ENCODE results near the gene WDR87. TPM values are rescaled to one million over a fixed set of nuclear protein-coding genes. Genes with fewer than 3 reads are reported as not detected.

WDR87 gene
- total RNA-seq, 1 experiment from 2014 or later = not detected

DNA sequence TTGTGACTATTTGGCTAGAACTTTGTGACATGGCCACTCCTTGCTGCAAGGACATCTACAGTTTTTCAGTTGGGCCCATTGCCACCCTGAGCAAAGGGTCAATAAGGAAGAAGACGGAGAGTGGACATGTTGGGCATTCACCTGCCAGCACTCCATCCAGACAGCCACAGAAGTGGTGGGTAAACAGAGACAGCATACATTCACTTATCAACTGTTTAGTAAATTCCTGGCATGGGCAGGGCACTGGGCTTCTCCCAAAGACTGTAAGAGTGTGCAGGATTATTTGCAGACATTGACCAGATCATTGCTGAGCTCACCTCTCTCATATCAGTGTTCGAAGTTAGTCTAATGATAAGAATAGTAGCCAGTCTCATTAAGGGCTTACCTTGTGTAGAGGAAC is 29.8 kb upstream of the WDR87 start:
- intact Hi-C loops (cut with micrococcal nuclease) = loop anchor here (10.0 kb wide), 1 partner anchor 49 kb away; no protein-coding TSS in a partner anchor
- ChIA-PET POLR2A (no interaction called here), RAD21 (ENCODE audit: low non-redundant PET in 1 of 2, low total read pairs in 2 of 2, uncharacterized antibody in 2 of 2, unreplicated experiment in 2 of 2) (no interaction called here), CTCF (no interaction called here)
- H3K27ac ChIP-seq (ENCODE audit: low read depth, low read length) = no peak overlapping the region
- H3K4me1 ChIP-seq (ENCODE audit: control insufficient read depth in 1 of 2, insufficient read depth in 2 of 2, low read length in 2 of 2) = peaks cover 31 to 54% of the 10 kb centered on the region in 2 experiments
- no peaks in the 10 kb centered on the region for H3K9me3 ChIP-seq (ENCODE audit: control insufficient read depth in 1 of 2, insufficient read depth in 1 of 2, low read depth in 1 of 2, low read length in 2 of 2)
- H3K27me3 ChIP-seq (ENCODE audit: insufficient read depth, low read length) = no peaks in the 10 kb centered on the region
- no peak overlapping the region for H3K4me3 ChIP-seq (replicated peaks in 1 of 2; ENCODE audit: low read depth in 1 of 2, low read length in 2 of 2)
- no peaks in the 10 kb centered on the region for H3K9me2 ChIP-seq (ENCODE audit: insufficient read depth)
- H3K79me2 ChIP-seq (ENCODE audit: insufficient read depth, low read length) = peaks cover 72% of the 10 kb centered on the region
- BruUV-seq (replicated peaks) = no TSS peak
- DNase-seq (ENCODE audit: low read depth, low spot score) (no peak), ATAC-seq (no peak)
- H3K36me3 ChIP-seq (ENCODE audit: control insufficient read depth in 1 of 2, insufficient read depth in 2 of 2, low read length in 2 of 2) = no peaks in the 10 kb centered on the region
- H4K20me1 ChIP-seq (ENCODE audit: insufficient read depth) = no peaks in the 10 kb centered on the region
- TF ChIP-seq, protein P1, sequence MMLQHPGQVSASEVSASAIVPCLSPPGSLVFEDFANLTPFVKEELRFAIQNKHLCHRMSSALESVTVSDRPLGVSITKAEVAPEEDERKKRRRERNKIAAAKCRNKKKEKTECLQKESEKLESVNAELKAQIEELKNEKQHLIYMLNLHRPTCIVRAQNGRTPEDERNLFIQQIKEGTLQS (IDR thresholded peaks at IDR 0.05) = no peak
- no peak for TF ChIP-seq ZBTB33 (IDR thresholded peaks at IDR 0.05; ENCODE audit: extremely low read depth, insufficient replicate concordance, low read length)
- no peak for TF ChIP-seq RAD21 (IDR thresholded peaks at IDR 0.05; ENCODE audit: low read depth)
- no peak for TF ChIP-seq SIN3A (IDR thresholded peaks at IDR 0.05; ENCODE audit: low read depth)
- no peak for TF ChIP-seq EZH2 (IDR thresholded peaks at IDR 0.05)
- no peak for TF ChIP-seq POLR2A (IDR thresholded peaks at IDR 0.05; ENCODE audit: borderline replicate concordance, extremely low read depth, insufficient read depth, insufficient read length)
- no peak for TF ChIP-seq CBX3 (IDR thresholded peaks at IDR 0.05; ENCODE audit: low read depth)
- TF ChIP-seq SP1 (IDR thresholded peaks at IDR 0.05; ENCODE audit: low read depth) = no peak
- TF ChIP-seq JUND (IDR thresholded peaks at IDR 0.05) = no peak
- no peak for TF ChIP-seq ZNF274 (IDR thresholded peaks at IDR 0.05; ENCODE audit: low read depth, low read length)
- no peak for TF ChIP-seq CTCF (IDR thresholded peaks at IDR 0.05 in 2 of 3, conservative IDR thresholded peaks at IDR 0.05 in 1 of 3; ENCODE audit: borderline replicate concordance in 1 of 3, insufficient read depth in 1 of 3, low read depth in 2 of 3, low read length in 2 of 3)
- TF ChIP-seq ZFX (IDR thresholded peaks at IDR 0.05) = no peak
- no peak for TF ChIP-seq TCF7L2 (IDR thresholded peaks at IDR 0.05; ENCODE audit: borderline replicate concordance, extremely low read depth, insufficient read depth, insufficient read length)
- TF ChIP-seq, protein P2, sequence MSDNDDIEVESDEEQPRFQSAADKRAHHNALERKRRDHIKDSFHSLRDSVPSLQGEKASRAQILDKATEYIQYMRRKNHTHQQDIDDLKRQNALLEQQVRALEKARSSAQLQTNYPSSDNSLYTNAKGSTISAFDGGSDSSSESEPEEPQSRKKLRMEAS (IDR thresholded peaks at IDR 0.05) = no peak
- no peak for TF ChIP-seq ELF1 (IDR thresholded peaks at IDR 0.05; ENCODE audit: borderline replicate concordance, low read depth)
- TF ChIP-seq POLR2AphosphoS5 (IDR thresholded peaks at IDR 0.05; ENCODE audit: low read depth, low read length) = no peak
- TF ChIP-seq SRF (IDR thresholded peaks at IDR 0.05; ENCODE audit: low read depth) = no peak
- no peak for TF ChIP-seq REST (IDR thresholded peaks at IDR 0.05; ENCODE audit: low read depth)
- no peak for TF ChIP-seq YY1 (IDR thresholded peaks at IDR 0.05; ENCODE audit: extremely low read depth, insufficient replicate concordance, low read depth, low read length)
- TF ChIP-seq FOSL1 (IDR thresholded peaks at IDR 0.05; ENCODE audit: low read depth) = no peak
- H2AFZ ChIP-seq (ENCODE audit: low read depth, low read length, poor library complexity, severe bottlenecking) = no peak overlapping the region
- no peak overlapping the region for H3K9ac ChIP-seq (ENCODE audit: low read length)
- H3K4me2 ChIP-seq (ENCODE audit: low read length) = no peak overlapping the region

Measured in HCT116 (cell line).